Activated CD4-positive, alpha-beta T cell treated with anti-CD3 and anti-CD28 coated beads, Interleukin-2, Interleukin-6, amounts not matched to agents 100 ng/mL and 50 ng/mL, durations not matched to agents 16 hours and 8 hours (primary cell): ENCODE data around the gene NPIPB8.
"Not testable (repeated sequence)": the region's sequence is repeated elsewhere in the genome, so short reads cannot be mapped to it uniquely, and the experiment has no call there.

Source experiments
- DNase-seq: peaks from one replicate; pipeline ENCODE4 v3.0.0-alpha.2; 2020

NPIPB8 gene

GRCh38 chr16:28636093-28636823, 1.6 kb upstream of the NPIPB8 start:
- not testable (repeated sequence) for DNase-seq

GRCh38 chr16:28638359-28638758, 494 bp downstream of the NPIPB8 start:
- DNase-seq, result not testable (repeated sequence)

- DNase-seq, result peak; percentile 40
These were observed 2.1 kb downstream of the NPIPB8 start for GRCh38 chr16:28639959-28640358.

- DNase-seq, result not testable (repeated sequence)
These were observed 28.4 kb downstream of the NPIPB8 start for GRCh38 chr16:28666264-28666663.

GRCh38 chr16:28667480-28667879, 29.6 kb downstream of the NPIPB8 start:
- DNase-seq, result not testable (repeated sequence)

GRCh38 chr16:28668199-28668598, 30.3 kb downstream of the NPIPB8 start:
- DNase-seq, result not testable (repeated sequence)

GRCh38 chr16:28688327-28688952, 50.6 kb downstream of the NPIPB8 start:
- DNase-seq, result not testable (repeated sequence)

- not testable (repeated sequence) for DNase-seq
These were observed 51.6 kb downstream of the NPIPB8 start for GRCh38 chr16:28689425-28689824.

GRCh38 chr16:28691722-28692121, 53.9 kb downstream of the NPIPB8 start:
- DNase-seq, result not testable (repeated sequence)

GRCh38 chr16:28693257-28693950, 55.5 kb downstream of the NPIPB8 start:
- not testable (repeated sequence) for DNase-seq

GRCh38 chr16:28699792-28700191, 61.9 kb downstream of the NPIPB8 start:
- DNase-seq, result not testable (repeated sequence)

GRCh38 chr16:28700349-28700748, 62.5 kb downstream of the NPIPB8 start:
- DNase-seq, result not testable (repeated sequence)

GRCh38 chr16:28701384-28701783, 63.5 kb downstream of the NPIPB8 start:
- not testable (repeated sequence) for DNase-seq

- not testable (repeated sequence) for DNase-seq
These were observed 66.4 kb downstream of the NPIPB8 start for GRCh38 chr16:28704246-28704645.
